ENCODE measurements around the gene ATP13A5.

Gene ATP13A5

GRCh38 chr3:193333229-193333628 lies 45.3 kb downstream of the ATP13A5 start:
- no peak for DNase-seq (ENCODE audit: low spot score)
- no peak overlapping the region for H3K4me3 ChIP-seq
- no peak overlapping the region for H3K27ac ChIP-seq
- no peak for TF ChIP-seq CTCF (IDR thresholded peaks at IDR 0.05)

- DNase-seq (ENCODE audit: low spot score): no peak
- TF ChIP-seq CTCF (IDR thresholded peaks at IDR 0.05): no peak
- Histone ChIP-seq H3K4me3 (no peak overlapping the region), H3K27ac (no peak overlapping the region)
Measured at GRCh38 chr3:193330555-193331204, 47.9 kb downstream of the ATP13A5 start.

GRCh38 chr3:193317682-193318300 lies 60.8 kb downstream of the ATP13A5 start:
- Histone ChIP-seq H3K27ac (no peak overlapping the region), H3K4me3 (no peak overlapping the region)
- DNase-seq (ENCODE audit: low spot score): no peak
- TF ChIP-seq CTCF (IDR thresholded peaks at IDR 0.05): no peak

DNA sequence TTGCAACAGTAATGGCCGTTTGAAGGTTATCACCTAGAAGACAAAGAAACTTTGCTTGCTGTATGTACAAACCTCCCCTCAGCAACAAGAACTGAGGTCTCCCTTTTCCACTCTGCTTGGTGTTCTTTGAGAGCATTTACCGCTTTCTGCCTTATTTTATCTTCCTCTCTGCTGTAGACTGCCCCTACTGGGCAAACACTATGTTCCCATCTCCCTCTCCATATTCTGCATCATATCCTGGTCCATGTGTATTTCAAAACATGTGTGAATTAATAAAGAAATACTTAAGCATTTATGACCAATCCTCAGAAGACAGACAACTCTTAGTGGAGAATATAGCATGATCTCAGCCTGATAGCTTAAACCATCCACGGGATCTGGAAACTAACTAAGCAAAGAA lies 64.4 kb downstream of the ATP13A5 start:
- TF ChIP-seq CTCF (IDR thresholded peaks at IDR 0.05): no peak
- no peak for DNase-seq (ENCODE audit: low spot score)
- H3K4me3 ChIP-seq: no peak overlapping the region
- no peak overlapping the region for H3K27ac ChIP-seq

DNA sequence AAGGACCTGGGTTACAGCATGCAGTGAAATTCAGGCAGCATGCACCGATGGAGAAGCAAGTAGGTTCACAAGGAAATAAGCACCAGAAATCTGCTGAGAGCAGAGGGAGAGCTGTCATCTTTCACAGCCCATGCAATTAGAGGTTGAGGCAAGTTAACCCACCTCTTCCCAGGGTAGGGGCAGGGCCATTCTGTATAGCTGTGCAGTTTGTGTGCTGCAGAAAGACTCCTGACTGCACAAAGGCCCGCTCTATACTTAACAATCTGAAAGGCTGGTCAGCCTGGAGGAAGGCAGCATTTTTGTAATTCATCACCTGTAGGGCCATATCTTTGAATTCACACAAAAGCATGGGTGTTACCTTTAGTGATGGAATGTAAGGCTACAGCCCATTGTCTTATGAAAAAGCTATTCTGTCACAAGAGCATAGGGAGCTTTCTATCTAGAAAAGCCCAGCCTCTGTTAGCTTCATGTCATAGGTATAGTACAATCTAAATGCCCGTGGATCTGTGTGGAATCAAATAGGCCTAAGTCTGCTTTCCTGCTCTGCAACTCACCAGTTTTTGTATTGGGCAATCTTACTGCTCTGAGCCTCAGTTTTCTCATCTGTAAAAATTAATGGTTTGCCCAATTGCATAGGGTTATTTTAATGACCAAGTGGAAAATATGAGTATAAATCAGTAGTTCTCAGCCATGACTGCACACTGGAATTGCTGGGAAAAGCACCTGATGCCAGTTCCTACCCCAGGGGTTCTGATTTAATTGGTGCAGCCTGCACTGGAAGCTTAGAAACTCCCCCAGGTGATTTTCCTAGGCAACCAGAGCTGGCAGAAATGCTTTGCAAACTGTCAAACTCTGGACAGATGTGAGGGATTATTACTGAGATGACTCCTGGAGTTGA lies 65.2 kb downstream of the ATP13A5 start:
- no peak for TF ChIP-seq CTCF (IDR thresholded peaks at IDR 0.05)
- no peak overlapping the region for H3K27ac ChIP-seq
- H3K4me3 ChIP-seq: no peak overlapping the region
- no peak for DNase-seq (ENCODE audit: low spot score)

GRCh38 chr3:193310914-193311723 lies 67.4 kb downstream of the ATP13A5 start:
- TF ChIP-seq CTCF (IDR thresholded peaks at IDR 0.05): no peak
- Histone ChIP-seq H3K27ac (no peak overlapping the region), H3K4me3 (no peak overlapping the region)
- no peak for DNase-seq (ENCODE audit: low spot score)
